Immature natural killer cell (primary cell): Measurements from ENCODE around the gene RPL31. TPM values are rescaled to one million over a fixed set of nuclear protein-coding genes. Genes with fewer than 3 reads are reported as not detected.

Experiments
- DNase-seq, 3 donors: peaks; one replicate each; pipeline ENCODE4 v3.0.0; 2022; ENCODE audit warnings: mixed read lengths in 1 of 3
- H3K27ac Mint-ChIP-seq, 6 donors: one replicate each; pipeline ENCODE4 v1.8.0; 2020; ENCODE audit warnings: mixed read lengths in 6 of 6, mild to moderate bottlenecking in 5 of 6, inconsistent platforms in 4 of 6, moderate library complexity in 3 of 6
- H3K27me3 Mint-ChIP-seq, 3 donors: one replicate each; pipeline ENCODE4 v1.8.0; 2020 to 2021; ENCODE audit warnings: low read depth in 3 of 3, mild to moderate bottlenecking in 3 of 3, mixed read lengths in 3 of 3, moderate library complexity in 3 of 3, inconsistent platforms in 1 of 3
- H3K36me3 Mint-ChIP-seq, 3 donors: one replicate each; pipeline ENCODE4 v1.8.0; 2020; ENCODE audit warnings: mixed read lengths in 3 of 3, inconsistent platforms in 2 of 3, mild to moderate bottlenecking in 2 of 3
- H3K4me1 Mint-ChIP-seq, 2 donors: one replicate each; pipeline ENCODE4 v1.8.0; 2020; ENCODE audit warnings: inconsistent platforms in 2 of 2, mild to moderate bottlenecking in 2 of 2, mixed read lengths in 2 of 2, moderate library complexity in 1 of 2
- H3K4me3 Mint-ChIP-seq, 5 donors: one replicate each; pipeline ENCODE4 v1.8.0; 2020; ENCODE audit warnings: mild to moderate bottlenecking in 5 of 5, mixed read lengths in 5 of 5, inconsistent platforms in 3 of 5, moderate library complexity in 3 of 5
- H3K9me3 Mint-ChIP-seq, 6 donors: one replicate each; pipeline ENCODE4 v1.8.0; 2020; ENCODE audit warnings: mild to moderate bottlenecking in 6 of 6, mixed read lengths in 6 of 6, inconsistent platforms in 4 of 6, moderate library complexity in 3 of 6
- polyA plus RNA-seq, 3 donors: library from polyadenylated mRNA; unstranded; fragments of 300-500 nt; fragmentation: Illumina TruSeq; gene quantifications; one replicate each; pipeline ENCODE4 v1.2.3, GENCODE V29; 2021

RPL31 gene
- polyA plus RNA-seq, 3 donors from 2014 or later, result 2,160 to 4,376 (median 2,775) TPM

GRCh38 chr2:101012054-101012705 lies 10.1 kb downstream of the RPL31 start:
- Mint-ChIP-seq H3K9me3 (no peaks in the 10 kb centered on the region), H3K4me3 (no peak overlapping the region), H3K4me1 (peaks cover 11 to 37% of the 10 kb centered on the region in 2 donors), H3K27me3 (no peaks in the 10 kb centered on the region), H3K27ac (peak overlapping the region in 2 of 6 donors; percentile 25 to 57), H3K36me3 (peaks cover 0 to 18% (median 9%) of the 10 kb centered on the region in 3 donors)
- DNase-seq, result no peak

- no peaks in the 10 kb centered on the region for H3K9me3 Mint-ChIP-seq
- H3K4me1 Mint-ChIP-seq, result peaks cover 11 to 32% of the 10 kb centered on the region in 2 donors
- no peak overlapping the region for H3K4me3 Mint-ChIP-seq
- DNase-seq, result peak; percentile 31 to 44 (median 38)
- peak overlapping the region in 4 of 6 donors; percentile 23 to 70 (median 41) for H3K27ac Mint-ChIP-seq
- H3K36me3 Mint-ChIP-seq, result peaks cover 0 to 14% (median 4%) of the 10 kb centered on the region in 3 donors
- H3K27me3 Mint-ChIP-seq, result no peaks in the 10 kb centered on the region
These were observed 10.7 kb downstream of the RPL31 start for GRCh38 chr2:101012706-101013181.

- H3K36me3 Mint-ChIP-seq, result peaks cover 0 to 8% (median 0%) of the 10 kb centered on the region in 3 donors
These were observed 12.3 kb downstream of the RPL31 start for GRCh38 chr2:101014264-101014857.

GRCh38 chr2:101017371-101017770 lies 15.3 kb downstream of the RPL31 start:
- Mint-ChIP-seq H3K27me3 (no peaks in the 10 kb centered on the region), H3K4me3 (no peak overlapping the region), H3K27ac (no peak overlapping the region), H3K36me3 (peaks cover 0 to 3% (median 0%) of the 10 kb centered on the region in 3 donors), H3K4me1 (peaks cover 3 to 6% of the 10 kb centered on the region in 2 donors), H3K9me3 (no peaks in the 10 kb centered on the region)
- DNase-seq, result no peak

More at GRCh38 chr2:101014264-101014857, 12.3 kb downstream of the RPL31 start:
- Mint-ChIP-seq H3K27ac (no peak overlapping the region), H3K27me3 (no peaks in the 10 kb centered on the region), H3K9me3 (no peaks in the 10 kb centered on the region), H3K4me1 (peaks cover 3 to 16% of the 10 kb centered on the region in 2 donors), H3K4me3 (no peak overlapping the region)
- no peak for DNase-seq

GRCh38 chr2:101018934-101019333 lies 16.8 kb downstream of the RPL31 start:
- Mint-ChIP-seq H3K4me3 (no peak overlapping the region), H3K4me1 (no peaks in the 10 kb centered on the region), H3K27ac (peak overlapping the region in 2 of 6 donors; percentile 11 to 69), H3K9me3 (no peaks in the 10 kb centered on the region), H3K36me3 (peaks cover 0 to 3% (median 0%) of the 10 kb centered on the region in 3 donors), H3K27me3 (no peaks in the 10 kb centered on the region)
- no peak for DNase-seq

GRCh38 chr2:101022221-101022620 lies 20.1 kb downstream of the RPL31 start:
- H3K4me3 Mint-ChIP-seq, result no peak overlapping the region
- no peaks in the 10 kb centered on the region for H3K9me3 Mint-ChIP-seq
- H3K36me3 Mint-ChIP-seq, result no peaks in the 10 kb centered on the region
- no peaks in the 10 kb centered on the region for H3K27me3 Mint-ChIP-seq
- H3K4me1 Mint-ChIP-seq, result no peaks in the 10 kb centered on the region
- H3K27ac Mint-ChIP-seq, result no peak overlapping the region
- no peak for DNase-seq

- H3K4me1 Mint-ChIP-seq, result no peaks in the 10 kb centered on the region
- H3K27ac Mint-ChIP-seq, result no peak overlapping the region
- no peak overlapping the region for H3K4me3 Mint-ChIP-seq
- H3K36me3 Mint-ChIP-seq, result no peaks in the 10 kb centered on the region
- no peaks in the 10 kb centered on the region for H3K9me3 Mint-ChIP-seq
- DNase-seq, result no peak
- no peaks in the 10 kb centered on the region for H3K27me3 Mint-ChIP-seq
These were observed 21.4 kb downstream of the RPL31 start for GRCh38 chr2:101023327-101024107.

GRCh38 chr2:101025561-101025960 lies 23.5 kb downstream of the RPL31 start:
- H3K27me3 Mint-ChIP-seq, result no peaks in the 10 kb centered on the region
- H3K36me3 Mint-ChIP-seq, result no peaks in the 10 kb centered on the region
- no peak overlapping the region for H3K27ac Mint-ChIP-seq
- no peak for DNase-seq
- no peaks in the 10 kb centered on the region for H3K4me1 Mint-ChIP-seq
- no peak overlapping the region for H3K4me3 Mint-ChIP-seq
- H3K9me3 Mint-ChIP-seq, result no peaks in the 10 kb centered on the region

GRCh38 chr2:101026253-101026701 lies 24.2 kb downstream of the RPL31 start:
- H3K27me3 Mint-ChIP-seq, result peaks cover 0 to 3% (median 0%) of the 10 kb centered on the region in 3 donors
- DNase-seq, result no peak
- no peaks in the 10 kb centered on the region for H3K36me3 Mint-ChIP-seq
- H3K4me1 Mint-ChIP-seq, result no peaks in the 10 kb centered on the region
- no peaks in the 10 kb centered on the region for H3K9me3 Mint-ChIP-seq
- H3K4me3 Mint-ChIP-seq, result no peak overlapping the region
- no peak overlapping the region for H3K27ac Mint-ChIP-seq

- H3K4me1 Mint-ChIP-seq, result no peaks in the 10 kb centered on the region
- no peak for DNase-seq
- H3K36me3 Mint-ChIP-seq, result no peaks in the 10 kb centered on the region
- no peak overlapping the region for H3K27ac Mint-ChIP-seq
- H3K4me3 Mint-ChIP-seq, result no peak overlapping the region
- H3K9me3 Mint-ChIP-seq, result no peaks in the 10 kb centered on the region
- peaks cover 0 to 3% (median 0%) of the 10 kb centered on the region in 3 donors for H3K27me3 Mint-ChIP-seq
These were observed 24.9 kb downstream of the RPL31 start for GRCh38 chr2:101026923-101027469.

GRCh38 chr2:101027852-101028251 lies 25.8 kb downstream of the RPL31 start:
- Mint-ChIP-seq H3K9me3 (no peaks in the 10 kb centered on the region), H3K36me3 (no peaks in the 10 kb centered on the region), H3K4me3 (no peak overlapping the region), H3K4me1 (no peaks in the 10 kb centered on the region), H3K27me3 (peaks cover 0 to 5% (median 0%) of the 10 kb centered on the region in 3 donors), H3K27ac (no peak overlapping the region)
- no peak for DNase-seq

GRCh38 chr2:101030866-101031554 lies 28.9 kb downstream of the RPL31 start:
- H3K27me3 Mint-ChIP-seq, result peaks cover 0 to 5% (median 3%) of the 10 kb centered on the region in 3 donors
- no peak overlapping the region for H3K27ac Mint-ChIP-seq
- no peak overlapping the region for H3K4me3 Mint-ChIP-seq
- no peaks in the 10 kb centered on the region for H3K4me1 Mint-ChIP-seq
- H3K36me3 Mint-ChIP-seq, result no peaks in the 10 kb centered on the region
- no peak for DNase-seq
- H3K9me3 Mint-ChIP-seq, result no peaks in the 10 kb centered on the region

- H3K27ac Mint-ChIP-seq, result no peak overlapping the region
- no peak overlapping the region for H3K4me3 Mint-ChIP-seq
- H3K27me3 Mint-ChIP-seq, result peaks cover 0 to 5% (median 5%) of the 10 kb centered on the region in 3 donors
- H3K36me3 Mint-ChIP-seq, result no peaks in the 10 kb centered on the region
- no peak for DNase-seq
- no peaks in the 10 kb centered on the region for H3K9me3 Mint-ChIP-seq
- no peaks in the 10 kb centered on the region for H3K4me1 Mint-ChIP-seq
These were observed 30.1 kb downstream of the RPL31 start for GRCh38 chr2:101032084-101032776.
